ENCODE measurements around the gene SDC3. TPM values are rescaled to one million over a fixed set of nuclear protein-coding genes. Genes with fewer than 3 reads are reported as not detected.
"Not testable (repeated sequence)": the region's sequence is repeated elsewhere in the genome, so short reads cannot be mapped to it uniquely, and the experiment has no call there.

SDC3 gene
- total RNA-seq, 4 donors from 2014 or later = 7.7 to 16.7 (median 15.1) TPM

GRCh38 chr1:30870656-30871055 lies 37.9 kb downstream of the SDC3 start:
- Histone ChIP-seq H3K4me3 (no peak overlapping the region), H3K9me3 (no peaks in the 10 kb centered on the region), H3K27me3 (no peaks in the 10 kb centered on the region), H3K36me3 (peaks cover 29% of the 10 kb centered on the region), H3K27ac (no peak overlapping the region), H3K4me1 (no peaks in the 10 kb centered on the region)
- no peak for DNase-seq (ENCODE audit: low spot score in 2 of 2)
- TF ChIP-seq EP300 (IDR thresholded peaks at IDR 0.05) (no peak), CTCF (IDR thresholded peaks at IDR 0.05) (no peak), POLR2AphosphoS5 (IDR thresholded peaks at IDR 0.05) (no peak), POLR2A (IDR thresholded peaks at IDR 0.05) (no peak)
- 95% methylated on average over 3 of the region's 4 CpGs for WGBS

- no peak for TF ChIP-seq POLR2AphosphoS5 (IDR thresholded peaks at IDR 0.05)
- TF ChIP-seq POLR2A (IDR thresholded peaks at IDR 0.05) = no peak
- TF ChIP-seq CTCF (IDR thresholded peaks at IDR 0.05) = no peak
- no peak for TF ChIP-seq EP300 (IDR thresholded peaks at IDR 0.05)
- Histone ChIP-seq H3K9me3 (no peaks in the 10 kb centered on the region), H3K27ac (no peak overlapping the region), H3K4me1 (no peaks in the 10 kb centered on the region), H3K36me3 (peaks cover 29% of the 10 kb centered on the region), H3K27me3 (no peaks in the 10 kb centered on the region), H3K4me3 (no peak overlapping the region)
- no peak for DNase-seq (ENCODE audit: low spot score in 2 of 2)
- WGBS = 43% methylated on average over 1 of the region's 3 CpGs
Observed at GRCh38 chr1:30870035-30870434, 38.5 kb downstream of the SDC3 start.

DNA sequence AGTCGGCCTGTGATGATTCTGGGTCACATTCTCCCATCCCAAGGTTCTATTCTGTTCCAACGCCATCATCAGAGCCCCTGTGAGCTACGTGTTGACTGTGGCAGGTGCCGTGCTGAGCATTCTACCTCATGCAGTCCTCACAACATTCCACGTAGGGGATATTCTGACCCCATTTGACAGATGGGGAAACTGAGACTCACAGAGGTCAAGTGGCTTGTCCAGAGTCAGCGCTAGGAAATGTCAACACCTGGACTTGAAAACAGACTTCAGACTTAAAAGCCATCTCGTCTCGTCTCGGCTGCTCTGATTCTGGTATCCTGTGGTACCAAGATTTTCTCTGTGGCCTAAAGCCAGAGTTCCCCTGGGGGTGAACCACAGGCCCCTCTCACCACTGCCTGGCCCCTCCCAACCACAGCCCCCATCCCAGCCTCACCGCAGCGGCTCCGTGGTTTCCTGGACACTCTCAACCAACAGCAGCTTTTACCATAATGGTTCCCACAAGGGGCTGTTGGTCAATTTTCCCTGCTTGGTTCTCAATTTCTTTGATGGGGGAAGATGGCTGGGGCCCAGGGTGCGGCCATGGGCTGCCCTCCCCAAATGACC lies 39.6 kb downstream of the SDC3 start:
- DNase-seq (ENCODE audit: low spot score in 2 of 2) = no peak
- Histone ChIP-seq H3K4me3 (no peak overlapping the region), H3K27ac (no peak overlapping the region), H3K4me1 (no peaks in the 10 kb centered on the region), H3K36me3 (peaks cover 23% of the 10 kb centered on the region), H3K27me3 (no peaks in the 10 kb centered on the region), H3K9me3 (no peaks in the 10 kb centered on the region)
- WGBS = 93% methylated on average over 13 of the region's 13 CpGs
- TF ChIP-seq CTCF (IDR thresholded peaks at IDR 0.05) (no peak), POLR2A (IDR thresholded peaks at IDR 0.05) (no peak), POLR2AphosphoS5 (IDR thresholded peaks at IDR 0.05) (no peak), EP300 (IDR thresholded peaks at IDR 0.05) (no peak)

DNA sequence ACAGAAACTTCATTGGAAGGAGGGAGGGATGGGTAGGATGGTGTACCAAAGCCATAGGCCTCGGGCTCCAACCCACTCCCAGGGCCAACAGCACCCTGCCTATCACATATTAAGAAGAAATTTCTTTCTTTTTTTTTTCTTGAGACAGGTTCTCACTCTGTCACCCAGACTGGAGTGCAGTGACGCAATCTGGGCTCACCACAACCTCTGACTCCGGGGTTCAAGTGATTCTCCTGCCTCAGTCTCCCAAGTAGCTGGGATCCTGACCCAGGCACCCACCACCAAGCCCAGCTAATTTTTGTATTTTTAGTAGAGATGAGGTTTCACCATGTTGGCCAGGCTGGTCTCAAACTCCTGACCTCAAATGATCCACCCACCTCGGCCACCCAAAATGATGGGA lies 40.5 kb downstream of the SDC3 start:
- H3K36me3 ChIP-seq = peaks cover 14% of the 10 kb centered on the region
- H3K4me3 ChIP-seq; H3K27ac ChIP-seq; H3K9me3 ChIP-seq; H3K4me1 ChIP-seq; DNase-seq (ENCODE audit: low spot score in 2 of 2); H3K27me3 ChIP-seq: not testable (repeated sequence)
- WGBS = 87% methylated on average over 4 of the region's 4 CpGs

- peaks cover 9% of the 10 kb centered on the region for H3K36me3 ChIP-seq
- H3K27me3 ChIP-seq = no peaks in the 10 kb centered on the region
- TF ChIP-seq POLR2AphosphoS5 (IDR thresholded peaks at IDR 0.05) (no peak), CTCF (IDR thresholded peaks at IDR 0.05) (no peak), EP300 (IDR thresholded peaks at IDR 0.05) (no peak), POLR2A (IDR thresholded peaks at IDR 0.05) (no peak)
- H3K4me1 ChIP-seq = no peaks in the 10 kb centered on the region
- WGBS = 89% methylated on average over 2 of the region's 4 CpGs
- no peak overlapping the region for H3K27ac ChIP-seq
- H3K4me3 ChIP-seq = no peak overlapping the region
- H3K9me3 ChIP-seq = no peaks in the 10 kb centered on the region
- DNase-seq (ENCODE audit: low spot score in 2 of 2) = no peak
Observed at GRCh38 chr1:30867537-30867936, 41.0 kb downstream of the SDC3 start.

DNA sequence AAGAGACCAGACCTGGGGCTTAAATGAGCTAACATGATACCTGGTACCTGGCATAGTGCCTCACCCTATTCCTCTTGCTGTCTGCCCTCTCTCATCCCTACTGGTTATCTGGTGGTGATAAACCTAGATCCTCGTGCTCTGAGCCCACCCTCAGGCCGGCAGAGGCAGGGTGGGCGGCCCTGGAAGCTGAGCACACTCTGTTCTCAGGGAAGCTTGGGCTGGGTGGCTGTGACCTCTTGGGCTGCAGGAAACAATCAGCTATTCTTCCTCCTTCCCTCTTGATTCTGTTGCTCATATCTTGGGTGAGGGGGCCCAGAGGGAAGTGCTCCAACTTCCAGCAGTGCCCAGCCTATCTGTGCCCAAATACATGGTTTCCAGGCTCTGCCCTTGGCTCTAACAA lies 42.0 kb downstream of the SDC3 start:
- WGBS = 80% methylated on average over 1 of the region's 3 CpGs
- H3K27ac ChIP-seq = no peak overlapping the region
- no peaks in the 10 kb centered on the region for H3K4me1 ChIP-seq
- H3K36me3 ChIP-seq = peaks cover under 1% of the 10 kb centered on the region
- no peak for DNase-seq (ENCODE audit: low spot score in 2 of 2)
- no peaks in the 10 kb centered on the region for H3K27me3 ChIP-seq
- no peak for TF ChIP-seq POLR2AphosphoS5 (IDR thresholded peaks at IDR 0.05)
- H3K9me3 ChIP-seq = no peaks in the 10 kb centered on the region
- no peak overlapping the region for H3K4me3 ChIP-seq
